HG02678 (cell line): Measurements from ENCODE around the gene SPINT1.

Experiments
- ATAC-seq: cut with Tn5 transposase; IDR thresholded peaks from one replicate; pipeline ENCODE4 v1.9.1; 2021; ENCODE audit warnings: mild to moderate bottlenecking, moderate library complexity; ENCODE audit not compliant: unreplicated experiment

The SPINT1 gene

DNA sequence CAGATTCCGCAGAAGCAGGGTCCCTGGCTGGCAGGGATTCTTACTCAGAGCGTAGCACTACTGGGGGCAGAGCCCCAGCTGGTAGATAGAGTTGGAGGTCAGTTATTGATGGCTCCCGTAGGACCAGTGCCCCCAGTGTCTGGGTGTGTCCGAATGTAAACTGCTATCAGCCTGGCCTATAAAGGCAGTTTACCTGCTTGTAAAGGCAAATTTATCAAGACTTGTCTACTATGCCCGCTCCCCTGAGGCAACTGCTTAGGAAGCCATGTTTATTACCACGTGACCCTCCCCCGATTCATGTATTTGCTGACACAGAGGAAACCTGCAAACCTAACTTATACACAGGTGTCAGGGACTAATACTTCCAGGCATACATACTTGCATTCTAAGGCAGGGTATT is 14.7 kb upstream of the SPINT1 start:
- no peak for ATAC-seq

DNA sequence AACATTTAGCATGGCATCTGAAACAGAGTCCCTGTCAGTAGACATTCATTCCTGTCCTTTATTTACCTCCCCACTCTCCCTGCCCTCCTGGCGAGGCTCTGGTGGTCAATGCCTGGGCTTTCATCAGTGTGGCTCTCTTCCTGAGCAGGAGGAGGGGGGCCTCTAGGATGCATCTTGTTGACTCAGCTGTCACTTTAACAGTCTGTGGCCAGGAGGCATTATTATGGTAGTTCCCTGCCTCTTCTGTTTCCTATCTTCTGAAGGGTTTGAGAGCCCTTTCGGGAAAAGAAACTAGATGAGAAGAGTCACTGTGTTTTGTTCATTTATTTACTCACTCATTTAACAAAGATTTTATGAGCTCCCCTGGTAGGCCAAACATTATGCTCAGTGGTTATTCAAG is 13.0 kb upstream of the SPINT1 start:
- ATAC-seq = no peak

DNA sequence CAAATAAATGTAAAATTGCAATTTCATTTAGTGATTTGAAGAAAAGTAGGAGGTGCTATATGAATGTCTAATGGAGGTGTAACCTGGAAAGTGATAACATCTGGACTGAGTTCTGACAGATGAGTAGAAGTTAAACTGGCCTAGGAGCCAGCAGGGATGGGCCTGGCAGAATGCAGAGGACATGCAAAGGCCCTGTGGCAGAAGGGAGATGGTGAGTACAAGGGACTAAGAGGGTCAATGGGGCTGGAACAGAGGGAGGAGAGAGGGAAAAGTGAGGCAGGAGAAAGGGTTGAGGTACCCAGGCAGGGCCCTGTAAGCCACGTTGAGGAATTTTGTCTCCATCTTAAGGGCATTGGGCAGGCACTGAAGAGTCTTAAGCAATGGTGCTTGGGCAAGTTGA is 12.0 kb upstream of the SPINT1 start:
- ATAC-seq = no peak

- no peak for ATAC-seq
These were observed 10.9 kb upstream of the SPINT1 start for GRCh38 chr15:40832903-40833302.

- ATAC-seq = no peak
These were observed 7.8 kb upstream of the SPINT1 start for GRCh38 chr15:40836020-40836419.

DNA sequence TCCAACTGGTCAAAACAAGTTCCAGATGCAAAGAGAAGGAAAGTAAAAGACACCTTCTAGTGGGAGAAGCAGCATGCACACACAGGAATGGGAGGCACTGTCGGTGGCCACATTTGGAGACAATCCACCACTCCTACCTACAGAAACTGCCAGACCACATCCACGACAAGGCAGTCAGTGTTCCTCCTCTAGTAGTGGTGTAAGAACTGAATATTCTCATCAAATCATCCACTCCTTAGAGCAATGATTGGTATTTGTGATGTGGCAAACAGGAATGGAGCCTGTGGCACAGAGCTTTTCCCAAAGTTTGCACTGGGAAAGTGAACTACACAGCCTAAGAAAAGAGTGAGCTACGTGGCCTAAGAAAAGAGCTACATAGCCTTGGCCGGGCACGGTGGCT is 5.1 kb upstream of the SPINT1 start:
- no peak for ATAC-seq

- ATAC-seq = no peak
These were observed 2.1 kb upstream of the SPINT1 start for GRCh38 chr15:40841741-40842140.

DNA sequence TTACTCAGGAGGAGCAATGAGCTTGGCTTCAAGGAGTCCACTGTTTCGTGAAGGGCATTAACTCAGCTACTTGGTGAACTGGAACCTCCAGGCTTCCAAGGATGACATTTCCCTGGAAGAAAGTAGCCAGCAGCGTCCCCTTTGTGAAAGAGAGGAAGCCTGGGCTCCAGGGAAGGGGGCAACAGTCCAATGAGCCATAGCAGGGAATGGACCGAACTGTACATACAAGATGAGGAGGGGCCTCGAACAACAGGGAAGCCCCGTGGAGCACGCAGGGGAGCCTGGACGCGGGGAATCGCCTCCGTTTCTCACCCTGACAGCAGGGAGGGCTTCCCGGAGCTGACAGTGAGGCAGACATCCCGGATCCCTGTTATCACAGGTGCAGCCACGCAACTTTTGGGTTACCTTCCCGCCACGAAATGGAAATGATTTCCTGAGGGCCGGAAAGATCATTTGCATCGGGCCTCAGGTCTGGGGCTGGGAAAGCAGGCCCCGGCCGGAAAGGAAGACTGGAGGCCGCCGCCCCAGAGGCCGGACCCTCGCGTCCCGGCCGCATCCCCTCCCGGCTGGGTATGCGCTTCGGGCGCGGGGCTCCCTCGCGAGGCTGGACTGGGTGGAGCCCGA is 475 bp upstream of the SPINT1 start:
- ATAC-seq = no peak

DNA sequence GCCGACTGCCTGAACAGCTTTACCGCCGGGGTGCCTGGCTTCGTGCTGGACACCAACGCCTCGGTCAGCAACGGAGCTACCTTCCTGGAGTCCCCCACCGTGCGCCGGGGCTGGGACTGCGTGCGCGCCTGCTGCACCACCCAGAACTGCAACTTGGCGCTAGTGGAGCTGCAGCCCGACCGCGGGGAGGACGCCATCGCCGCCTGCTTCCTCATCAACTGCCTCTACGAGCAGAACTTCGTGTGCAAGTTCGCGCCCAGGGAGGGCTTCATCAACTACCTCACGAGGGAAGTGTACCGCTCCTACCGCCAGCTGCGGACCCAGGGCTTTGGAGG is 815 bp downstream of the SPINT1 start:
- ATAC-seq = no peak

GRCh38 chr15:40845036-40845435 is 1.2 kb downstream of the SPINT1 start:
- ATAC-seq = no peak

GRCh38 chr15:40845511-40846284 is 1.9 kb downstream of the SPINT1 start:
- no peak for ATAC-seq

DNA sequence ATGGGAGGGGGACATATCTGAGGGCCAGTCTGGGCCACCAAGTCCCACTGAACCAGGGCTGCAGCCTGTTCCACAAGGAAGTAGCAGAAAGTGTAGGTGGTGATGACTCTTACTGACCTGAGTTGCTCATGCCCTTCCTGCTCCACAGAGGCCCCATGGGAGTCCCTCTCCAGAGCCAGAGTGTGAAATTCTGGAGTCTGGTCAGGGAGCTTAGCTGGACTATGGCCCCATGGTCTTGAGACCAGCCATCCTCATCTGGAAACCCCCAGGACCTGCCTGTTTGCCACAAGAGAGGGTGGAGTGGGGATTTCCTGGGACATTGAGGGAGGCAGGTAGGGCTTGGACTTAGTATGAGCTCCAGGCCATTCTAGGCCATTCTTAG is 3.0 kb downstream of the SPINT1 start:
- peak; percentile 24 for ATAC-seq

- ATAC-seq = peak; percentile 74
These were observed 3.5 kb downstream of the SPINT1 start for GRCh38 chr15:40847223-40847961.

GRCh38 chr15:40850576-40851112 is 6.8 kb downstream of the SPINT1 start:
- no peak for ATAC-seq

- ATAC-seq = no peak
These were observed 8.7 kb downstream of the SPINT1 start for GRCh38 chr15:40852529-40852928.

DNA sequence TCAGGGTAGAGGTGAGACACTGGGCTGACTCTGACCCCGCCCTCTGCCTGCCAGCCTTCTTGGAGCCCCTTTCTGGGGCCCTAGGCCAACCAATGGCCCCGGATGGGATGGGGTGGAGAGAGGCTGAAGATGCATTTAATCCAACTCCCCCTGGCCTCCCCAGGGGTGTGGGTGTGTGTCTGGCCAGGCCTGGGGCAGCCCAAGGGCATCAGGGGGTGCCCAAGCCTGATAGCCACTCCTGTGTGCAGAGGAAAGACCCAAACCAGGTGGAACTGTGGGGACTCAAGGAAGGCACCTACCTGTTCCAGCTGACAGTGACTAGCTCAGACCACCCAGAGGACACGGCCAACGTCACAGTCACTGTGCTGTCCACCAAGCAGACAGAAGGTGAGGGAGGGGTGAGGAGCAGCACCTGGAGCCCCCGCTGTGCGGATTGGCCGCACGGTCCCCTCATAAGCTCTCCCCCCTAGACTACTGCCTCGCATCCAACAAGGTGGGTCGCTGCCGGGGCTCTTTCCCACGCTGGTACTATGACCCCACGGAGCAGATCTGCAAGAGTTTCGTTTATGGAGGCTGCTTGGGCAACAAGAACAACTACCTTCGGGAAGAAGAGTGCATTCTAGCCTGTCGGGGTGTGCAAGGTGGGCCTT is 9.5 kb downstream of the SPINT1 start:
- no peak for ATAC-seq

DNA sequence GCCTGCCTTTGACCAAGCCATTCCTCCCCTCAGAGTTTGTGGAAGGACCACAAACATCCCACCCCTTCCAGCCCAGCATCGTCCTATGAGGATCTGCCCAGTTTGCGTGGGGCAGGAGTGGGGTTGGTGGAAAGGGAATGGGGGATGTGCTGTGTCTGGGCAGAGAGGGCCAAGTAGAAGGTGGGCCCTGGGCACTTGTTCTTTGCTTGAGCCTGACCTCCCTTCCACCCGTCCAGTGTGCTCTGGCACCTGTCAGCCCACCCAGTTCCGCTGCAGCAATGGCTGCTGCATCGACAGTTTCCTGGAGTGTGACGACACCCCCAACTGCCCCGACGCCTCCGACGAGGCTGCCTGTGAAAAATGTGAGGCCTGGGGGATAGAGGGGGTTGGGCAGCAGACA is 10.3 kb downstream of the SPINT1 start:
- ATAC-seq = no peak

DNA sequence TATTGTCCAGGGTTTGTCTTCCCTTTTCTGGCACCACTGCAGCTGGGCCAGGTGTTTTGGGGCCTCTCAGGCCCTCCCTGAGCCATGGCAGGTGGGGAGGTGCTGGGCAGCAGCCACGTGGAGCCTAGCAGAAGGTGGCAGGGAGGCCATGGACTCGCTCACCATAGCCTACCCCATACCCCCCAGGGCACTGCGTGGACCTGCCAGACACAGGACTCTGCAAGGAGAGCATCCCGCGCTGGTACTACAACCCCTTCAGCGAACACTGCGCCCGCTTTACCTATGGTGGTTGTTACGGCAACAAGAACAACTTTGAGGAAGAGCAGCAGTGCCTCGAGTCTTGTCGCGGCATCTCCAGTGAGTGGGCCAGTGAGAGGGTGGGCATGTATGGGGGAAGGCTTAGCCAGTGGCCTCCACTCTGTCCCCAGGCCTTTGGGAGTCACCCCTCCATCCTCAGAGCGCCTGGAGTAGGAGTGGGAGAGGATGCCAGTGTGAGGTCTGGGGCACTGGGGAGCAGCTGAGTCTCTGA is 11.9 kb downstream of the SPINT1 start:
- no peak for ATAC-seq

GRCh38 chr15:40856746-40857145 is 12.9 kb downstream of the SPINT1 start:
- ATAC-seq = no peak

DNA sequence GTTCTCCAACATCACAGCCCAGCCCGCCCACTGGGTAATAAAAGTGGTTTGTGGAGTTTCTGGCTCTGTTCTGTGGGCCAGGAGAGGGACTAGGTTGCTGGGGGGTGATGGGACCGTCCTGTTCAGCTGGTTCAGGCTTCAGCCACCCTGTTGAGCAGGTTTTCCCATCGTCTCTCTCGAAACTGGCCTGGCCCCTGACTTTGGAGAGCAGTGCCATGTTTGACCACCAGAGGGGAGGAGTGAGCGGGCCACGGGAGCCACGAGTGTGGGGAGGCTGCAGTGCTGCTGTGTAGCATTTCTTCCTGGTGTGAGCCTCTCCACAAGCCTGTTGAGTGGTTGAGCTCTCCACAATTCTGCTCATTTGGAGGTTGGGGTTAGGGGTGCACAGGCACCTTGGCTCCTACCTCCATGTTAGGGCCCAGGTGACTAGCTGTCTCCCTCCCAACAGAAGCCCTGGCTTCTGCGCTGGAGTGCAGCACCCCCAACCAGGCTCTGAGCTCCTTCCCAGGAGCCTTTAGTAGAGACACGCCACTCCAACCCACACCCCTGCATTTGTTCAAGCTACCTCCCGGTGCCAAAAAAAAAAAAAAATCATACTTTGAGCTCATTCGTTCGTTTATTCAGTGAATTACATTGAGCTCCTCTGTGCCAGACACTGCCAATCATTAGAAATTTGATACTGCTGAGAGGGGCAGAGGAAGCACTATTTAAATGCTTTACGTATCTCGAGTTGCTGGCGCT is 13.9 kb downstream of the SPINT1 start:
- ATAC-seq = peak; percentile 70
